Ramos (cell line): ENCODE data around the gene CST1.
"Not testable (repeated sequence)": the region's sequence is repeated elsewhere in the genome, so short reads cannot be mapped to it uniquely, and the experiment has no call there.

ENCODE experiments used
- in situ Hi-C: fragments of 300-500 bp; cut with MboI; formaldehyde crosslinking; loops from one replicate; pipeline ENCODE4 v1.14.3; 2022; ENCODE audit warnings: low sequenced_read_pairs; ENCODE audit not compliant: unreplicated experiment

CST1 gene

DNA sequence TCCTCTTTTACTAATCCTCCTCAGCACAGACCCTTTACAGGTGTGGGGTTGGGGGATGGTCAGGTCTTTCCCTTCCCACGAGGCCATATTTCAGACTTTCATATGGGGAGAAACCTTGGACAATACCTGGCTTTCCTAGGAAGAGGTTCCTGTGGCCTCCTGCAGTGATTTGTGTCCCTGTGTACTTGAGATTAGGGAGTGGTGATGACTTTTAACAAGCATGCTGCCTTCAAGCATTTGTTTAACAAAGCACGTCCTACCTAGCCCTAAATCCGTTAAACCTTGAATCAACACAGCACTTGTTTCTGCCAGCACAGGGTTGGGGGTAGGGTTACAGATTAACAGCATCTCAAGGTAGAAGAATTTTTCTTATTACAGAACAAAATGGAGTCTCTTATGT, 6.1 kb upstream of the CST1 start:
- in situ Hi-C loops = not testable (repeated sequence)

DNA sequence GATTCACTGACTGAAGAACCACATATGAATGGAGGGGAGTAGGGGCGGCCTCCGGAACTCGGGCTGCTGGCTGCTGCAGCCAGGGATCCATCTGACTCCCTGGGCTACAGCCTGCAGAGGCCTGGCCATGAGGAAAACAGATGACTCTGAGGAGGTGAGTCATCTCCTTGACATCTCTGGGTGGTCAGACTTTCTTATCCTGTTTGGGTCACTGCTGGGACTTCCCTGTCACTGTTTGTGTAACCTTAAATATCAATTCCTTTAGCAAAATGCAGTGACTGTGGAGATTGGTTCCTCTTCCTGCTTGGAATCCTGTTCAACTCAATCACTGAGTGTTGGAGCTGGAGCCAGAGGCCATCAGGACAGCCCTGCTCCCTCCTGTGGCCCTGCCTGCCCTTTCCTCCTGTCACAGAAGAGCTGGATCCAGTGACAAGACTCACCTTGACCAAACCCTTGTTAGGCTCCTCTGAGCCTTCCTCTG, 4.4 kb upstream of the CST1 start:
- in situ Hi-C loops = not testable (repeated sequence)

DNA sequence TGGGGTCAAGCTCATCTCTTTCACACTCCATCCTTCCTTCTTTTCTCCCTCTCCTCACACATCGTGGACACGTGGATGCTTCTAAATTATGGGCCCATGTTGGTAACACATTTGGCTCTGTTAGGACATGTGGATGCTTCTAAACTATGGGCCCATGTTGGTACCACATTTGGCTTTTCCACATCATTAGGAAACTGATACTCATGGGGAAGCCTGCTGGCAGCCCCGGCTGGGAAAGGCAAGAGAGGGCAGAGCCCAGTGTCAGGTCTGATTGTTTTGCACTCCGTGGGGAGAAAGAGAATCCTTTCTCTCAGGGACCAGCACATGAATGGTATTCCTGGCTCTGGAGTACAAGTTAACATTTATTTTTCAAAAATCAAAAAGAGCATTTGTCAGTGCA, 4.0 kb upstream of the CST1 start:
- in situ Hi-C loops = no loop called here

DNA sequence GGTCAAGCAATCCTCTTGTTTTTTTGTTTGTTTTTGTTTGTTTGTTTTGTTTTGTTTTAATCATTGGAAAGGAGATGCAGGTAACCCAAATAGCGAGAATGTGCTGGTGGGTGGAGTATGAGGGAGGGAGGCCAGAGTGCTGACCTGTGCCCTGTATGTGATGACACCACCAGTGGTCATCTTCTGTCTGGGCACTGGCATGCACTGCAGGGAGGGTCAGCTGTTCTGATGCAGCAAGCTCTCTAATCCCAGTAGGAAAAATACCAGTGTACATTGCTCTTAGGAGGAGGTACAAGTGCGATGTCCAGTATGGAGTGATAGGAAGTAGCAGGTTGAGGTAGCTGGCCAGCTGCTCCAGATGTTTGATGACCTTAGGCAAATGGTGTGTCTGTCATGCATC, 2.9 kb upstream of the CST1 start:
- in situ Hi-C loops = no loop called here

DNA sequence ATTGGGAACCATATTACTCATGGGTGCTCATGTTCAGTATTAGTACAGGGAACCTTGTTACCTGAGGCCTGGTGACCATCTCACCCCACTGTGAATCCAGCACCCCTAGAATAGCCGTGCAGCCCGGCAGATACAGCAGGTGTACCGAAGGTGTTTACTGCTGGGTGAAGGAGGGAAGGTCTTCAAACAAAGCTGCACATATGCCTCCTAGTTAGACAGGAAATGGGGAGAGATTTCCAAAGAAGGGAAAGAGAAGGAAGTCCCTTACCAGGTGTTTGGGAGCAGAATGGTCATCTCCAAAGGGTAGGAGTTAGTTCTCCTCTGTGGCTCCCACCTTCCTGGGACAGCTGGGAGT, 2.4 kb upstream of the CST1 start:
- in situ Hi-C loops = no loop called here

DNA sequence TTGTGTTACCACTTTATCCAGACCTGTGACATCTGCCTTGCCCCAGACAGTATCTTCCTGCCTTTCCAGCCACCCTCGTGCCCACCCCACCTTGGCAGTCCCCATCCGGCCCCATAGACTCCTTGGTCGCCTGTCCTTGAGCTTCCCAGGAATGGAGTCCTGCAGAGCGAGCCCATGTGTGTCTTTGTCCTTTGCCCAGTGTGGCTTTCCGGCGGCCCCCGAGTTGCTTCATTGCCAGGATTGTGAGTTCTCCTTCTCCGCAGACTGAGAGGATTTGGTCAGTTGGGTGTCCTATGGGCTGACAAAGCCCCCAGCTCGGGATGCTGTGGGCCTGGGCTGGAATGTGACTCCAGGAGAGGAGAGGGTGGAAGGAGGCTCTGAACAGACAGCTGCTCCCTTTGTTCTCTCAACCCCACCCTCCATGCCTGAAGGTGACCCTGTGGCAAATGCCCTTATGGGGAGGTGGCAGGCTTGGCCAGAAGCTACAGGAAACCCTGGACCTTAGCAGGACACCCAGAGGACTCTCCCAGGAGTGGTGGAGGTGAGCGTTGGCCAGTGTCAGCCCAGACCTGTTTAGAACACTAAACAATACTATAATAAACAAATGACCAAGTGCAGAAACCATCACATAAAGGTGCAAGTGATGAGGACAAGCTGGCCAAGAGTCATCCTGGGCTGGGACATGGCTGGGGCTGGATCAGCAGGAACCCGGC, 1.9 kb upstream of the CST1 start:
- in situ Hi-C loops = no loop called here

DNA sequence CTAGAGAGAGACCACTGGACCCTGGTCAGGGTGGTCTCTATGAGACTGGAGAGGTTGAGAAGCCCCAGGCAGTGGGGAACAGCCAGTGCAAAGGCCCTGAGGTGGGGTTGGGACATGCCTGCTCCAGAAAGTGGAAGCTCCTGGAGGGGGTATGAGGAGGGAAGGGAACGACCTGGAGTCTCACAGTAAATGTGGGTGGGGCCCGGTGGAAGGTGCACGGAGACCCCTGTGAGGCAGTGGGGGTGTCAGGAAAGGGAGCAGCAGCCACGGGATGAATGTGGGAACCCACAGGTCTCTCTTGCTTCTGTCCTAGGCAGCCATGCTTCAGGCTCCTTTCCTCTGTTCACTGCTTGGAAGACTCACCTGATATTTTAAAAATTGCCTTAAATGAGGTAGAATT, 1.3 kb upstream of the CST1 start:
- in situ Hi-C loops = no loop called here

DNA sequence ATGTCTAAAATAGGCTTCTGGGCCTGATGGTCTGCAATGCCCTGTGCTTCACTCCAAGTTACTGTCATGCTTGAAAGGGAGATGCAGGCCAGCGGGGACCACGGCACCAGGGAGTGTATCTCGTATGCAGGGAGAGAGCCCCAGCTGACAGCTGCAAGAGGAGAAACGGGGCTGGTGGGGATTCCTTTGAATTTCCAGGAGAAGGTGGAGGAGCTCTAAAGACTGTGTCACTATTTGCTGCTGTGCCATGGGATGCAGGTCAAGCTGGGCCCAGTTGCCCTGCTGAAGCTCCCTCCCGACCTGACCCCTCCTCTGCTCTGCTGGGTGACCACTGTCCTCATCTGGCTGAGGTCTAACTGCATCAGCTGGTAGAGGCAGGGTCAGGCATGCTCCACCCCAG, 989 bp downstream of the CST1 start:
- in situ Hi-C loops = no loop called here

DNA sequence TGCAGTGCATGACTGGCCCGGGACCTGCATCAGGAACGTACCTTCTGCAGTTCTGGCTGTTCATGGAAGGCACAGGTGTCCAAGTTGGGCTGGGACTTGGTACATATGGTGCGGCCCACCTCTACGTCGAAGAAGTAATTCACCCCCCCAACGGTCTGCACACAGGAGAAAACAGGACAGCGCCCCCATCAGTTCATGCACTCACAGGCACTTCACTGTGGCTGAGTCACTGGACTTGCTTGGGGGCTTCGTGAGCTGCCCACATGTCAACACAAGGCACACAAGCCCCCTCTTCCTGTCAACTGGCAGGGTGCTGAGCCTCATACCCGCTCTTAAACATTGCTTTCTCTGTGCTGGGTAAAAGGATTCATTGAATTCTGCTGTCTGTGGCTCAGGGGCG, 1.8 kb downstream of the CST1 start:
- in situ Hi-C loops = not testable (repeated sequence)

DNA sequence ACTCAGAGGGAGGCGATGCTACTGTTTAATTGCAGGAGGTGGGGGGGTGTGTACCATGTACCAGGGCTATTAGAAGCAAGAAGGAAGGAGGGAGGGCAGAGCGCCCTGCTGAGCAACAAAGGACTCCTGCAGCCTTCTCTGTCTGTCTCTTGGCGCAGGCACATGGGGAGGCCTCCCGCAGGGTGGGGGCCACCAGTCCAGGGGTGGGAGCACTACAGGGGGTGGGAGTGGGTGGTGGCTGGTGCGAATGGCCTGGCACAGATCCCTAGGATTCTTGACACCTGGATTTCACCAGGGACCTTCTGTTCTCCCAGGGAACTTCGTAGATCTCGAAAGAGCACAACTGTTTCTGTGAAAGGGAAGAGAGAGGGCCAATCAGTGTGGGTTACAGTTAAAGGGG, 3.2 kb downstream of the CST1 start:
- in situ Hi-C loops = not testable (repeated sequence)

DNA sequence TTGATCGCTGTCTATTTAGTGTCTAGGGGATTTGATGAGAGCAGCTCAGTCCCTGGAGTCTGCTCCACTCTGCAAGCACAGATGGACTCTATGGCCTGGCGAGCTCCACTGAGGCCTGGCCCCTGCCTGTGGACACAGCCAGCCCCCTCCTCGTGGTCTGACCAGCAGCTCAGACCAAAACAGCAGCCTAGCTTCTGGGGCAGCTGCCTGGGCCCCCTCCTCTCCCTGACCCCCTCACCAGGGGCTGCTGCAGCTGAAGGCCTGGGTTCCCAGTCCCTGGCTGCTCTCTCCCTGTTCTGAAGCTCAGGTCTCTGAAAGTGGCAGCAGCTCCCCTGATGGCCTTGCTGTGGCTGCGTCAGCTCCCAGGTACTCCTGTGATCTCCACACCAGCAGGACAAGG, 3.6 kb downstream of the CST1 start:
- in situ Hi-C loops = not testable (repeated sequence)

DNA sequence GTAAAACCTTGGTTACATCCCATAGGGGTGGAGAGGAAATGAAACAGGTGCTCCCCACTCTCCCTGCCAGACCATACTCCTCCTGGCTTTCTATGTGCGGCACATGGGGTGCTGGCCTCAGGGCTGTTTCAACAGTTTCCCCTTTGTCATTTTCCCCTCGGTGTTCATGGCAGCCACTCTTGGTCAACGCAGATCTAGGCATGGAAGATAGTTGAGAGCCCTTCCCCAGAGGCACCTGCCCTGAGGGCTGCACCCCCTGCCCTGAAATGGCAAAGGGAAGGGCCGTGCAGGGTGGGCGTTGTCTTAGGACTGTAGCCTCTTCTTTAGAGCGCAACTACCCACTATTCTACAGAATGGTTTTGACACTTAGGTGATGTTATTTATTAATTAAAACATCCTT, 4.4 kb downstream of the CST1 start:
- in situ Hi-C loops = no loop called here

DNA sequence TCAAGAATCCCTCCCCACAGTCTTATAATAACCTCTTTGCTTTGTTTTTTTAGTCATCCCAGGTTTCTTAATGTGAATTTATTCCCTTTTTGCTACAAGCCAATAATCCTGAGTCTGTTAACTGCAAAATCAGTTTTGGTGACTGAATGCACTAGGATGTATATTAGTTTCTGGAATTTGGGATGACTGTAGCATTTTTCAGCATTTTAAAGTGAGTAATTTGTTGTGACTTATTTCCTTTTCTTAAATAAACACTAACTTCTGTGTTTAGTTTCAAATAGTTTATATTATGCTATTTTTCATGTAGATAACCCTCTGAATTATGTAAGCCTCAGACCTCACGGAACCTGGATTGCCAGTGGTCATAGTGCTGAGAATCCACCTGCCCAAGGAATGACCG, 5.5 kb downstream of the CST1 start:
- in situ Hi-C loops = no loop called here

DNA sequence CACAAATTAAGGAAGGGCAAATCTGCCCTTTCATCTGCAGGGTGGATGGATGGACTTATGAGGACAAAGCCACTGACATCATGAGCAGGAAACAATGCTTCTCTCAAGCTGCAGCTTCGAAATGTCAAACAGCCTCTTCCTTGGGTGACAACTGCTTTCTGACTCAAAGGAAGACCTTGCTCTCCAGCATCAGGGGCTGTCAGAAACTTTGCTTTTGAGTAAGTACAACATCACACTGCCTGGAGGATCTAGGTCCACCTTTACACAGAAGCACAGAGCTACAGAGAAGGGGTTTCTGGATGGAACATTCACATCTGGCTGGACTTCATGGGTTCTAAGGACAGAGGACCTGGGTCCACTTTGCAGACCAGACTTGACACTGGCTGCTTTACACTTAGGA, 5.9 kb downstream of the CST1 start:
- in situ Hi-C loops = no loop called here

DNA sequence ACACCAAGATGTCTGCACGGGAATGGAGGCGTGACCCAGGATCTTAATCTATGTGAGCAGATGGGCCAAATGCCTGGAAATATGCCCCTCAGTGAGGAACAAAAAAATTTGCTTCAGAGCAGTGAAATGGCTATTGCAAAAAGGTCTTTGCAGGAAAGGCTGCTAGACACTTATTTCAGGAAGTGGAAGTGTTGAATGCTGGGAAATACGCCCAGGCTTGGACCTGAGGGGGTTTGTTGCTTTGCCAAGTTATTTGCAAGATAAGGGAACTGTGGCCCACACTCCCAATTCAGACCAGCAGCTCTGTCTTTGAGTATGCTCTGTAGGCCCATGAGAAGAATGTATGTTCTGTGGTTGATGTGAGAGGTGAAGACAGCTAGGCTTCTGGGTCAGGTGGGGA, 15.3 kb downstream of the CST1 start:
- in situ Hi-C loops = not testable (repeated sequence)

DNA sequence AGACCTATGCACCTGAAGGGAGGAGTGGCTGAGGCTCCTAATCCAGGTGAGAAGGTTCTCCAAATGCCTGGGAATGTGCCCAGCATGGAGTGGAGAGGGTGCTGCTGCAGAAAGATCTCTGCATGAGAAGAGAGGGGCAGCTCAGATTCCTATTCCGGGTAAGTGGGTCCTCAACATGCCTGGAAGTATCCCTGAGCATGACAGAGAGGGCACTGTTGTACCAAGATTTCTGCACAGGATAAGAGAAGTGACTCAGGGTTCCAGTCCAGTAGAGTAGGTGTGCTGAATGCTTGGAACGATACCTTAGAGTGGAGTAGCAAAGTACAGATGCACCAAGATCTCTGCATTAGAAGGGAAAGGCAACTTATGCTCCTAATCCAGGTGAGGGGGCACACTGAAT, 15.8 kb downstream of the CST1 start:
- in situ Hi-C loops = not testable (repeated sequence)

DNA sequence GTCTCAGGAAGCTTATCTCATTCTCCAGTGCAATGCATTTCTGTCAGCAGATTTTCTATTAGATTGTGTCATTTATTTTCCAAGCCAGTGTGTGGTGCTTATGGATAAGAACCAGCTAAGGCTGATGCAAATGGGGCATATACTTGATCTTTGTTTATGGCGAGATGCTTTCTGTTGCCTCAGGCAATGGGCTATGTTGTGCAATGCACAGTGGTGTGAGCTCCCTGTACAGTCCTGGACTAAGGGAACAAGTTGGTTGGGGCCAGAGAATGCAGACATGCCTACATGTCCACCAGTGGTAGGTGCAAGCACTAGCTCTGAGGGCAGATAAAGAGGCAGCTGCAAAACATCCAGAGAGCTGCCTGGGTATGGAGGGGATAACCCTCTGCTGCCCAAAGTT, 16.3 kb downstream of the CST1 start:
- in situ Hi-C loops = not testable (repeated sequence)

DNA sequence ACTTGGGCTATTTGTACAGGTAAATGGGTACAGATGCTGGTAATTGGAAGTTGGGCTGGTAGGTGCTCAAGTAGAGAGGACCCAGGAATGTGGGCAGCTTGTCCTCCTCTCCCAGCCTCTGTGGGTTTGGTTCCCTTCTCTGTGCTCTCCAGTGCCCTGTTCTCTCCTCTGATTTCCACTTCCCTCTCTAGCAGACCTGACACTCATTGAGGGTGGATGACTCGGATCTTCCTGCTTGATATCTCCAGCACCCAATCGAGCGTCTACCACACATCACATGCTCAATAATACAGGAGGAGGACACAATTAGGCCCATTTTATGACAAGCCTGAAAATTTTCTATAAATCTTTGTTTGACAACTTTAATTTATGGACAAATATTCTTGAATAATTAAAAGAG, 23.7 kb downstream of the CST1 start:
- in situ Hi-C loops = no loop called here

DNA sequence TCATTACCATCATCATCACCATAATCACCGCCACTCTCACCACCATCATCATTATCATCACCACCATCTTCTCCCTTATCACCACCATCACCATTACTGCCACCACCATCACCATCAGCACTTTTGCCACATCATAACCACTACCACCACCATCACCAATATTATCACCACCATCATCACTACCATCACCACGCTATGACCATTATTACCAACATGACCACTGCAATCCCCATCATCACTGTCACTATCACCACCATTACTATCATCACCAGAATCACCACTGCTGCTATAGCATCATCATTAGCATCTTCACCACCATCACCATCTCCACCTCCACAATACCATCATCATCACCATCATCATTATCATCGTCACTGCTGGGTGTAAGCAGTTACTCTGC, 25.6 kb downstream of the CST1 start:
- in situ Hi-C loops = no loop called here

DNA sequence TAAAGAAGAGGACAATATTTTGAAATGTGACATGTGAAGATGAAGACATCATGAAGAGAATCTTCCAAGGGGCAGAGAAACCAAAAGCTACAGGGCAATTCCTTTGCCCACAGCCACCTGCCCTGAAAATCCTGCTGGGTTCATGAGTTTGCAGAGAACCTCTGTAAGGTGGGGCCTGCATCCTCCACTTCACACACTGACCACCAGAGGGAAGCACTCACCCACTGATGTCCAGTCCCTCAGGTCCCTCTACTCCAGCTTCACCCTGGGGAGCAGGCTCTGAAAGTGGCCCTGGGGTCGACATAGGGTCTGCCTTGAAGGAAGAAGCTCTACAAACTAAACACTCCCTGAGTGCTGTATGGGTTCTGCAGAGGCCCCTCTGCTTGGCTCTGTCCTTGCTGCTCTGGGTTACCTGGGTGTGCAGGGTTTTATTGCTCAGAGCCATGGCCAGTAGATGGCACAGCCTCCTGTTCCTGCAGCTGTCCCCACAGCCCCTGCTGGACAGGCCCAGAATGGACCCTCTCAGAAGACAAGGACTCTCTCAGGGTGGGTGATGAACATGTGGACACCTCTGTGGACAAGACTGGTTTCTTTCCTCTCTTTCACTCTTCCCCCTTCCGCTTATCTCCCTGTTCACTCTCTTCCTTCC, 27.0 kb downstream of the CST1 start:
- in situ Hi-C loops = not testable (repeated sequence)

DNA sequence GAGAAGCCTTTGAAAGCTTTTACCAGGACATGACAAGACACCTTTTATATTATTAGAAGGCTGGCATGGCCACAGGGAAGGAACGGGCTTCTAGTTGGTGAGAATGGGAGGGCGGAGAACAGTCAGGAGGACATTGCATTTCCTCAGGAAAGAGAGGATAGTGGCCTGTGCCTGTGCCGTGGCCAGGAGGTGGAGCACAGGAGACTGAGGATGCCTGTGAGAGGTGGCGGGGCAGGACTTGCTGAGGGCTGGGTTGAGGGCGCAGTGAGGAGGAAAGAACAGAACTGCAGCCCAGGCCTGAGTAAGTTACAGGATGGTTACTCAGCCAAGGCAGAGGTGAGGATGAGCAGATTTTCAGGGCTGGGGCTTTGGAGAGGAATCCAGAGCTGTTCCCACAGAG, 27.9 kb downstream of the CST1 start:
- in situ Hi-C loops = not testable (repeated sequence)

DNA sequence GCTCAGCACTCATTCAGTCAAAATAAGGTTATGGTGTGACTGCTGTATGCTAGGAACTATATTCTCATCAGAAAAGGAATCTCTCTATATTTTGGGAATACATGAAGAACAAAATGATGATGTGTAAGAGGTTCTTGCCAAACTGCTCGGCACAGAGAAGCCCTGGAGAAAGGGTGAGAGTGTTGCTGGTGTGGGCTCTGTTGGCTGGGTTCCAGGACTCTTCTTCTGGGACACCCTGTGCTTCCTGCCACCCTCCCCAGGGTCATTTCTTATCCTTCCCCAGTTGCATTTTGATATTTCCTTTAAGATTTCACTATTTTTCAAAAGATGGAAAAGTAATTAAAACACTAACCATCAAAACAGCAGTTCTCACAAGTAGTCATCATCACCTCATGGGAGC, 28.8 kb downstream of the CST1 start:
- in situ Hi-C loops = no loop called here
